ENCODE measurements around the gene MOBP. TPM values are rescaled to one million over a fixed set of nuclear protein-coding genes. Genes with fewer than 3 reads are reported as not detected.

The MOBP gene
- total and polyA plus RNA-seq, 2 experiments from 2014 or later = not detected

- TF ChIP-seq, protein P1, sequence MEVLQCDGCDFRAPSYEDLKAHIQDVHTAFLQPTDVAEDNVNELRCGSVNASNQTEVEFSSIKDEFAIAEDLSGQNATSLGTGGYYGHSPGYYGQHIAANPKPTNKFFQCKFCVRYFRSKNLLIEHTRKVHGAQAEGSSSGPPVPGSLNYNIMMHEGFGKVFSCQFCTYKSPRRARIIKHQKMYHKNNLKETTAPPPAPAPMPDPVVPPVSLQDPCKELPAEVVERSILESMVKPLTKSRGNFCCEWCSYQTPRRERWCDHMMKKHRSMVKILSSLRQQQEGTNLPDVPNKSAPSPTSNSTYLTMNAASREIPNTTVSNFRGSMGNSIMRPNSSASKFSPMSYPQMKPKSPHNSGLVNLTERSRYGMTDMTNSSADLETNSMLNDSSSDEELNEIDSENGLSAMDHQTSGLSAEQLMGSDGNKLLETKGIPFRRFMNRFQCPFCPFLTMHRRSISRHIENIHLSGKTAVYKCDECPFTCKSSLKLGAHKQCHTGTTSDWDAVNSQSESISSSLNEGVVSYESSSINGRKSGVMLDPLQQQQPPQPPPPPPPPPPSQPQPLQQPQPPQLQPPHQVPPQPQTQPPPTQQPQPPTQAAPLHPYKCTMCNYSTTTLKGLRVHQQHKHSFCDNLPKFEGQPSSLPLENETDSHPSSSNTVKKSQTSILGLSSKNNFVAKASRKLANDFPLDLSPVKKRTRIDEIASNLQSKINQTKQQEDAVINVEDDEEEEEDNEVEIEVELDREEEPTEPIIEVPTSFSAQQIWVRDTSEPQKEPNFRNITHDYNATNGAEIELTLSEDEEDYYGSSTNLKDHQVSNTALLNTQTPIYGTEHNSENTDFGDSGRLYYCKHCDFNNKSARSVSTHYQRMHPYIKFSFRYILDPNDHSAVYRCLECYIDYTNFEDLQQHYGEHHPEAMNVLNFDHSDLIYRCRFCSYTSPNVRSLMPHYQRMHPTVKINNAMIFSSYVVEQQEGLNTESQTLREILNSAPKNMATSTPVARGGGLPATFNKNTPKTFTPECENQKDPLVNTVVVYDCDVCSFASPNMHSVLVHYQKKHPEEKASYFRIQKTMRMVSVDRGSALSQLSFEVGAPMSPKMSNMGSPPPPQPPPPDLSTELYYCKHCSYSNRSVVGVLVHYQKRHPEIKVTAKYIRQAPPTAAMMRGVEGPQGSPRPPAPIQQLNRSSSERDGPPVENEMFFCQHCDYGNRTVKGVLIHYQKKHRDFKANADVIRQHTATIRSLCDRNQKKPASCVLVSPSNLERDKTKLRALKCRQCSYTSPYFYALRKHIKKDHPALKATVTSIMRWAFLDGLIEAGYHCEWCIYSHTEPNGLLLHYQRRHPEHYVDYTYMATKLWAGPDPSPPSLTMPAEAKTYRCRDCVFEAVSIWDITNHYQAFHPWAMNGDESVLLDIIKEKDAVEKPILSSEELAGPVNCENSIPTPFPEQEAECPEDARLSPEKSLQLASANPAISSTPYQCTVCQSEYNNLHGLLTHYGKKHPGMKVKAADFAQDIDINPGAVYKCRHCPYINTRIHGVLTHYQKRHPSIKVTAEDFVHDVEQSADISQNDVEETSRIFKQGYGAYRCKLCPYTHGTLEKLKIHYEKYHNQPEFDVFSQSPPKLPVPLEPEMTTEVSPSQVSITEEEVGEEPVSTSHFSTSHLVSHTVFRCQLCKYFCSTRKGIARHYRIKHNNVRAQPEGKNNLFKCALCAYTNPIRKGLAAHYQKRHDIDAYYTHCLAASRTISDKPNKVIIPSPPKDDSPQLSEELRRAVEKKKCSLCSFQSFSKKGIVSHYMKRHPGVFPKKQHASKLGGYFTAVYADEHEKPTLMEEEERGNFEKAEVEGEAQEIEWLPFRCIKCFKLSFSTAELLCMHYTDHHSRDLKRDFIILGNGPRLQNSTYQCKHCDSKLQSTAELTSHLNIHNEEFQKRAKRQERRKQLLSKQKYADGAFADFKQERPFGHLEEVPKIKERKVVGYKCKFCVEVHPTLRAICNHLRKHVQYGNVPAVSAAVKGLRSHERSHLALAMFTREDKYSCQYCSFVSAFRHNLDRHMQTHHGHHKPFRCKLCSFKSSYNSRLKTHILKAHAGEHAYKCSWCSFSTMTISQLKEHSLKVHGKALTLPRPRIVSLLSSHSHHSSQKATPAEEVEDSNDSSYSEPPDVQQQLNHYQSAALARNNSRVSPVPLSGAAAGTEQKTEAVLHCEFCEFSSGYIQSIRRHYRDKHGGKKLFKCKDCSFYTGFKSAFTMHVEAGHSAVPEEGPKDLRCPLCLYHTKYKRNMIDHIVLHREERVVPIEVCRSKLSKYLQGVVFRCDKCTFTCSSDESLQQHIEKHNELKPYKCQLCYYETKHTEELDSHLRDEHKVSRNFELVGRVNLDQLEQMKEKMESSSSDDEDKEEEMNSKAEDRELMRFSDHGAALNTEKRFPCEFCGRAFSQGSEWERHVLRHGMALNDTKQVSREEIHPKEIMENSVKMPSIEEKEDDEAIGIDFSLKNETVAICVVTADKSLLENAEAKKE (CRISPR knock-in tag; IDR thresholded peaks at IDR 0.05) = no peak
- TF ChIP-seq EZH2phosphoT487 (IDR thresholded peaks at IDR 0.05; ENCODE audit: unreplicated experiment) = no peak
- TF ChIP-seq, protein P2, sequence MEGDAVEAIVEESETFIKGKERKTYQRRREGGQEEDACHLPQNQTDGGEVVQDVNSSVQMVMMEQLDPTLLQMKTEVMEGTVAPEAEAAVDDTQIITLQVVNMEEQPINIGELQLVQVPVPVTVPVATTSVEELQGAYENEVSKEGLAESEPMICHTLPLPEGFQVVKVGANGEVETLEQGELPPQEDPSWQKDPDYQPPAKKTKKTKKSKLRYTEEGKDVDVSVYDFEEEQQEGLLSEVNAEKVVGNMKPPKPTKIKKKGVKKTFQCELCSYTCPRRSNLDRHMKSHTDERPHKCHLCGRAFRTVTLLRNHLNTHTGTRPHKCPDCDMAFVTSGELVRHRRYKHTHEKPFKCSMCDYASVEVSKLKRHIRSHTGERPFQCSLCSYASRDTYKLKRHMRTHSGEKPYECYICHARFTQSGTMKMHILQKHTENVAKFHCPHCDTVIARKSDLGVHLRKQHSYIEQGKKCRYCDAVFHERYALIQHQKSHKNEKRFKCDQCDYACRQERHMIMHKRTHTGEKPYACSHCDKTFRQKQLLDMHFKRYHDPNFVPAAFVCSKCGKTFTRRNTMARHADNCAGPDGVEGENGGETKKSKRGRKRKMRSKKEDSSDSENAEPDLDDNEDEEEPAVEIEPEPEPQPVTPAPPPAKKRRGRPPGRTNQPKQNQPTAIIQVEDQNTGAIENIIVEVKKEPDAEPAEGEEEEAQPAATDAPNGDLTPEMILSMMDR (conservative IDR thresholded peaks at IDR 0.05; ENCODE audit: low read depth in 2 of 2) = no peak
- TF ChIP-seq ZNF114 (CRISPR knock-in tag; IDR thresholded peaks at IDR 0.05) = no peak
- TF ChIP-seq, protein P3, sequence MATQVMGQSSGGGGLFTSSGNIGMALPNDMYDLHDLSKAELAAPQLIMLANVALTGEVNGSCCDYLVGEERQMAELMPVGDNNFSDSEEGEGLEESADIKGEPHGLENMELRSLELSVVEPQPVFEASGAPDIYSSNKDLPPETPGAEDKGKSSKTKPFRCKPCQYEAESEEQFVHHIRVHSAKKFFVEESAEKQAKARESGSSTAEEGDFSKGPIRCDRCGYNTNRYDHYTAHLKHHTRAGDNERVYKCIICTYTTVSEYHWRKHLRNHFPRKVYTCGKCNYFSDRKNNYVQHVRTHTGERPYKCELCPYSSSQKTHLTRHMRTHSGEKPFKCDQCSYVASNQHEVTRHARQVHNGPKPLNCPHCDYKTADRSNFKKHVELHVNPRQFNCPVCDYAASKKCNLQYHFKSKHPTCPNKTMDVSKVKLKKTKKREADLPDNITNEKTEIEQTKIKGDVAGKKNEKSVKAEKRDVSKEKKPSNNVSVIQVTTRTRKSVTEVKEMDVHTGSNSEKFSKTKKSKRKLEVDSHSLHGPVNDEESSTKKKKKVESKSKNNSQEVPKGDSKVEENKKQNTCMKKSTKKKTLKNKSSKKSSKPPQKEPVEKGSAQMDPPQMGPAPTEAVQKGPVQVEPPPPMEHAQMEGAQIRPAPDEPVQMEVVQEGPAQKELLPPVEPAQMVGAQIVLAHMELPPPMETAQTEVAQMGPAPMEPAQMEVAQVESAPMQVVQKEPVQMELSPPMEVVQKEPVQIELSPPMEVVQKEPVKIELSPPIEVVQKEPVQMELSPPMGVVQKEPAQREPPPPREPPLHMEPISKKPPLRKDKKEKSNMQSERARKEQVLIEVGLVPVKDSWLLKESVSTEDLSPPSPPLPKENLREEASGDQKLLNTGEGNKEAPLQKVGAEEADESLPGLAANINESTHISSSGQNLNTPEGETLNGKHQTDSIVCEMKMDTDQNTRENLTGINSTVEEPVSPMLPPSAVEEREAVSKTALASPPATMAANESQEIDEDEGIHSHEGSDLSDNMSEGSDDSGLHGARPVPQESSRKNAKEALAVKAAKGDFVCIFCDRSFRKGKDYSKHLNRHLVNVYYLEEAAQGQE (IDR thresholded peaks at IDR 0.05; ENCODE audit: unreplicated experiment) = no peak
- TF ChIP-seq CREB1 (CRISPR knock-in tag; IDR thresholded peaks at IDR 0.05; ENCODE audit: low read depth) = no peak
- no peak for TF ChIP-seq ZNF331 (CRISPR knock-in tag; IDR thresholded peaks at IDR 0.05; ENCODE audit: low read depth)
- no peak for TF ChIP-seq STAT1 (IDR thresholded peaks at IDR 0.05; ENCODE audit: unreplicated experiment)
- no peak for TF ChIP-seq POLR2AphosphoS5 (IDR thresholded peaks at IDR 0.05; ENCODE audit: low read depth)
- no peak for TF ChIP-seq NANOG (IDR thresholded peaks at IDR 0.05; ENCODE audit: borderline replicate concordance)
- no peak for TF ChIP-seq JUNB (IDR thresholded peaks at IDR 0.05; ENCODE audit: unreplicated experiment)
- TF ChIP-seq EZH2 (IDR thresholded peaks at IDR 0.05; ENCODE audit: low read depth, unreplicated experiment) = no peak
- TF ChIP-seq, protein P4, sequence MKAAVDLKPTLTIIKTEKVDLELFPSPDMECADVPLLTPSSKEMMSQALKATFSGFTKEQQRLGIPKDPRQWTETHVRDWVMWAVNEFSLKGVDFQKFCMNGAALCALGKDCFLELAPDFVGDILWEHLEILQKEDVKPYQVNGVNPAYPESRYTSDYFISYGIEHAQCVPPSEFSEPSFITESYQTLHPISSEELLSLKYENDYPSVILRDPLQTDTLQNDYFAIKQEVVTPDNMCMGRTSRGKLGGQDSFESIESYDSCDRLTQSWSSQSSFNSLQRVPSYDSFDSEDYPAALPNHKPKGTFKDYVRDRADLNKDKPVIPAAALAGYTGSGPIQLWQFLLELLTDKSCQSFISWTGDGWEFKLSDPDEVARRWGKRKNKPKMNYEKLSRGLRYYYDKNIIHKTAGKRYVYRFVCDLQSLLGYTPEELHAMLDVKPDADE (IDR thresholded peaks at IDR 0.05) = no peak
- DNase-seq (ENCODE audit: low spot score) = peak; percentile 31
These were observed 56.6 kb downstream of the MOBP start for GRCh38 chr3:39524107-39524506.

More at GRCh38 chr3:39524107-39524506, 56.6 kb downstream of the MOBP start:
- Mint-ChIP-seq H3K4me3 (no peak overlapping the region), H3K27ac (no peak overlapping the region), H3K9me3 (peaks cover 19% of the 10 kb centered on the region), H3K4me1 (peaks cover 3% of the 10 kb centered on the region; the same call in 2 of the 3 replicates), H3K27me3 (ENCODE audit: insufficient read depth, low read depth, poor library complexity) (no peaks in the 10 kb centered on the region), H3K36me3 (ENCODE audit: low read depth) (peaks cover 8% of the 10 kb centered on the region; the same call in 2 of the 3 replicates)
- Histone ChIP-seq H3F3A (replicated peaks; ENCODE audit: low read depth) (no peaks in the 10 kb centered on the region), H3K4me3 (no peak overlapping the region), H4K20me1 (replicated peaks; ENCODE audit: insufficient read depth) (no peaks in the 10 kb centered on the region), H3K4me1 (ENCODE audit: insufficient read depth) (no peaks in the 10 kb centered on the region), H3K27ac (ENCODE audit: low read depth) (no peak overlapping the region), H2AFZ (no peak overlapping the region), H3K27me3 (ENCODE audit: insufficient read depth) (no peaks in the 10 kb centered on the region), H3K79me2 (replicated peaks; ENCODE audit: insufficient read depth) (no peaks in the 10 kb centered on the region), H3K36me3 (ENCODE audit: insufficient read depth) (peaks cover 7% of the 10 kb centered on the region), H3K4me2 (no peak overlapping the region), H3K9me2 (ENCODE audit: insufficient read depth) (no peaks in the 10 kb centered on the region)
- ATAC-seq = no peak
